ENCODE data around the gene KIF5A.

The KIF5A gene

DNA sequence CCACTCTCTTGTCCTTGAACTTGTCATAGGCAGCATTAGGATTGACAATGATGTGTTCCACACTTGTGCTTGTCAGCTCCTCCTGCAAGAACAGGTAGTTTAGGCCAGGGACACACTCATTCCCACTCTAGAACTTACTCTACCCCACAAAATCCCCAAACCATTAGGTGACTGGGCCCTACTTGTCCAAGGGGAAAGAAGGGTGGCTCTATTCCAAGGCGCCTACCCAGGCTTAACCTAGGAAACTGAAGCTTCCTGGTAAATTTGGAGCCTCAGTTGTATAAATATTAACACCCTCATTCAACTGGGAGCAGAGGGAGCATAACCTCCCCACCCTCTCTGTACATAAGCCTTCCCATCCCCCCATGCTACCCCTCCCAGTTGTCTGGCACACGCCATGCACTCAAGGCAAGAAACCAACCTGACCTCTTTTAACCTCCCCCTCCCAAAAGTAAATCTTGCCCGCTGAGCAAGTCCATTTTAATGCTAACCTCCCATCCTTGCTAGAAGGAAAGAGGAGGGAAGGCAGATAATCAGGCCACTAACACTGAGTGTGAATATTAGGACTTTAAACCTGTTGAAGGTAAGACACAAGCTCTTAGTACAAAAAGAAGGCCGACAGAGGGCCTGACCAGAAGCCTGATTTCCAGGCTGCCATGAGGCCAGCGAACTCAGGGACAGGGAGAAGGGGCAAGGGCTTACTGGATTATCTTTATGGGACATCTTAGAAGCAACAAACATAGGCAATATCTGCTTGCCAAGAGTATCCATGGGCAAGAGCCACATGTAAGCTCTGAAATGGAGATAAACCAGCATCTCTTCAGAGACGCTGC, 13.9 kb upstream of the KIF5A start:
- no peak for DNase-seq

DNA sequence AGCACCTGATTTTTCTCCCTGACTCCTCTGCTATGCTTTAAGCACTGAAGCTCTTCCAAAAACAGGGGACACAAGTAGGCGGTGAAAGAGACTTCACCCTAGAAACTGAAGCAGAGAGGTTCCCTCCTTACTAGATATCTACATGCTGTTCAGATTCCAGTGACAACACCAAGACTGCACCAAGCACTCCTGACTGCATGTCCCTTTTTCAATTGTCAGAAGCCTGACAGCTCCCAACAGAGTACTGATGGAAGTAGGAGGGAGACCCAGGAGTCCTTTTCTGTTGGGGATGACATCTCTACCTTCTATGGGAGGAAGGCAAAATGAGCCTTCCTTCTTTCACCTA, 13.3 kb upstream of the KIF5A start:
- no peak for DNase-seq

DNA sequence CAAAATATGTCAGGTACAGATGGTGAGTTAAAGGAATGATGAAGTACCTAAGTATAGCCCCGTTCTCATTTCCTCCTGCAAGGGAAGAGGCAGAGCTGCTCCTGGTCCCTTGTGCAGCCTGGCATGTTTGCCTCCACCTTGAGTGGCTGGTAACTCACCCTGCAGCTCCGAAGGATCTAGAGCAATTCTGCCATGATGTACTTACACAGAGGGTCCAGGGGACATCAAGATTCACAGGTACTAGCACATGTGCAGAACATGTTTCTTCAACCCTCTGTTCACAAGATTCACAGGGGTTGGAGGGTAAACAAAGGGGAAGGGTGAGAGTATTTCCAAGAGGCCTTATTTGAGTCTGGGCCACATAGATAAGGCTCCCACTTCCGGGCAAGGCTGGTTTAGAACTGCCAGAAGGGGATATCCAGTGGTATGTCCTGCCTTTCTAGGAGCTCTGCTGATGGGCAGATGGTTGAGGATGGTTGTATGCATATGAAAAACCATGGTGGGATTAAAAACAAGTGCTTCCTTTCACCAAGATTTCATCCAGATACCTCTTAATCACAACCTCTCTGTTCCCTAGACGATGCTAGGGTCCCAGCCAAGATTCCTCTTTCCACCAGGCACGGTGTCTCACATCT, 10.6 kb upstream of the KIF5A start:
- no peak for DNase-seq

DNA sequence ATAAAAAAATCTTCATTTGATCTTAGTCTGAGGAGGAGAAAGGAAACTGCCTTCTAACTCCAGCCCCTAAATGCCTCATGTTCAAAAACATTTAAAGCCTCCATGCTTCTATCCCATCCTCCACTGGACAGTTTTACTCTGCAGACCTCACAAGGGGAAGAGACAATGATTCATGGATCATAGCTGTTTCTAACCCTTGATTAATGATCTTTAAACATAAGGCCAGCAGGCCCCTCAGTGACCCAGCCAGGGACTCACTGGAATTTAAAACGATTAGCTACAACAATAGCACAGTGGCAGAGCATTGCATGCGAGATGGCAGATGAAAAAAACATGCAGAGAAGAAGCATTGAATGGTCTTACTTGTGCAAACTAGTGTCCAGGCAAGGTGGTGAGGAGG, 8.8 kb upstream of the KIF5A start:
- DNase-seq, result no peak

GRCh38 chr12:57541717-57542116, 8.1 kb upstream of the KIF5A start:
- no peak for DNase-seq

- no peak for DNase-seq
Measured at GRCh38 chr12:57543581-57543980, 6.3 kb upstream of the KIF5A start.

DNA sequence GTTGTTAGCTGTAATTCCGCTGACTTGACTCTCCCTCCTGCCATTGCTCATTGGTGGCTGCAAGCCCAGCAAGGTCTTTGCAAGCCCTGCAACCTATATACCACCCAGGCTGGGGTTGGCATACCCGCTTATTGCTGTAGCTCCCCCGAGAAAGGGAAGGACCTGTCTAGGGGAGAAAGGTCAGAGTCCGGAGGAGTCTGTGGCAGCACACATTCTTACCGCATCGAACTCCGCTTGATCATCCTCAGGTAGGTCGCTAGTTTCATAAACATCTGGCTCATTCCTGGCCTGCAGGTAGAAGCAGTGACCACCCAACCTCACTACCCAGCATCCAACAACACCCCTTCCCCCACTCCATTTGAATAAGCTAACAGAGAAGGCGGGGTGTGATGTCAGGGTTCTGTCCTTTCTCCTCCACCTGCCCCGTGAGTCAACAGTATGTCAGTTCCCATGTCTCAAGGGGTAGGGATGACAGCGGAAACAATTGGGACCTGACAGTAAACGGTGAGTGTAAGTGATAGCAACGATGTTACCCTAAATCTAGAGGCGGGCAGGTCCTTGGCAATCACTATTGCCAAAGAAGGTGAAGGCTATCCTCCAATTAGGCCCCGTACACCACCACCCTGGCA, 3.9 kb upstream of the KIF5A start:
- no peak for DNase-seq

- DNase-seq, result peak; percentile 97
Measured at GRCh38 chr12:57546438-57547287, 3.2 kb upstream of the KIF5A start, which contains the start of gene DCTN2. DCTN2 (minus strand) TSS chr12:57547192; CDS start chr12:57547063, 129 bp downstream.

GRCh38 chr12:57547288-57548012, 2.4 kb upstream of the KIF5A start:
- no peak for DNase-seq

- no peak for DNase-seq
Measured at GRCh38 chr12:57548013-57548315, 1.9 kb upstream of the KIF5A start.

DNA sequence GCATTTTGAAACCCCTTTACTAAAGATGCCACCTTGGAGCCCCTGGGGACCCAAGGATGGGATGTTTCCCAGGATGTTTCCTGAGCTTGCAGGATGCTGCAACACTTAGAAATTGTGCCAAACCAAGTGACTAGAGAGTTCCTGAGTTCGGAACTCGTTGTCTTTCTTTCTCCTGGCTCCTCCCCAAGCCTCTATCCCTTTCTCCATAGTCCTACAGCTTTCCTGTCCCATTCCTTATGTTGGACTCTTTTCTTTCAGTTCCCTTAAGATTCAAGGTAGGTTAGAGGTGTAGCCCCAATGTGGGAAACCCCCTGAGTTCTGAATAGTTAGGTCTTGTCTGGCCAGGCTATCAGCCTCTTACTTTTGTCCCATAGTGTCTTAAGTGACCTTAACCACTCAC, 1.4 kb upstream of the KIF5A start:
- DNase-seq, result no peak

DNA sequence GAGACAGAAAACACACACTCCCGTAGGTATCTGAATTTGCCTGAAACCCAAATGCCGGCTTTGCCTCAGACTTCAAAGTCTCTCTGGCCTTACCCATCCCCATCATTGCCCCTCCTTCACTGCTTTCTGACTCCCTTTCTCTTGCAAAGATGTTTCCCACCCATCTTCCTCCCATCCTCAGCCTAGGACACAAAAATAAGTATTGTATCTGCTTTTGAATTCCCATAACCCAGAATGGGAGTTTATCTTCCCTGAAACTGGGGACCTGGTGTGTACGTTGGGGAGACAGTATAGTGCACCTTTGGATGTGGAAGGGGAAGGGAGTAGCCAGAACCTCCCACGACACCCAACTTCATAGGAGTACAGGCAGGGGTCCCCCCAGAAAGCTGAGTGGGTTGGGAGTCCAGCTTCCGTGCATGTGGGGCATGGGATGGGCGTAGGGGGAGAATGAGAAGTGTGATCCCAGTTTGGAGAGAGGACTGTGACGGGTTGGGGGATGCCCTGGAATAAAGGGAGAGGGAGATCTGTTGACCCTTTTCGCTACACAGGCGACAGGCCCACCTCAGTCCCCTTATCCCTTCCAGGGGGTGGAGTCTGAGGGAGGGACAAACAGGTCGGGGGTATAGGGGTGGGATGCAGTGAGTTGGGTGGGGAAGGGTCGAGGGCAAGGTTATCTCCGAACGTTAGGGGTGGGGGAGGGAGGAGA, 488 bp upstream of the KIF5A start:
- DNase-seq, result no peak

- no peak for DNase-seq
Measured at GRCh38 chr12:57550641-57551549, 1.1 kb downstream of the KIF5A start.

DNA sequence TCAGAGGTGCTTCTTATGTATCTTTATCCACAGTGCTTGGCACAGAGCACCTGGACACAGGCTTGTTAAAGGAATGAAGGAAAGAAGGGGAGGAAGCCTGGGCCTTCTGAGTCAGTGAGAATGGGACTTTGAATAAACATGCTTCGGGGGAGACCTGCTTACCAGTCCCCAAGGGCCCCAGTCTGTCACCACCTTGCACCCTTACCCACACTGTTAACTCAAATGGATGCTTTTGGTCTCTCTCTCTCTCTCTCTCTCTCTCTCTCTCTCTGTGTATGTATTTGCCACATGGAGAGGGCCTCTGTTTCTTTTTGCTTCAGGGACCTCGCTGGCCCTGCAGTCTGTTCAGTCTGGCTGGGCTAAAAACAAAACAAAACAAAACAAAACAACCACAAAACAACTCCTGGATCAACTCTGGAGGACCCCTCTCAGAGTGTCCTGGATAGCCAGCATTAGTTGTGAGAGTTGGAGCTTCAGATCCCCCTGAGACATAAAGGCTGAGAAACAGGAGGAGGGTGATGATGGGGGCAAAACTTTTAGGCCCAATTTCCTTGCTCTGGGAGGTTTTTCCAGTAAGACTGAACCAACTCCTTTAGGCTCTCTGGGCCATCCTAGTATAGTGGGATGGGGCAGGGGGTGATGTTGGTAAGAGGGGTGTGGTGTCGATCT, 1.9 kb downstream of the KIF5A start:
- no peak for DNase-seq

DNA sequence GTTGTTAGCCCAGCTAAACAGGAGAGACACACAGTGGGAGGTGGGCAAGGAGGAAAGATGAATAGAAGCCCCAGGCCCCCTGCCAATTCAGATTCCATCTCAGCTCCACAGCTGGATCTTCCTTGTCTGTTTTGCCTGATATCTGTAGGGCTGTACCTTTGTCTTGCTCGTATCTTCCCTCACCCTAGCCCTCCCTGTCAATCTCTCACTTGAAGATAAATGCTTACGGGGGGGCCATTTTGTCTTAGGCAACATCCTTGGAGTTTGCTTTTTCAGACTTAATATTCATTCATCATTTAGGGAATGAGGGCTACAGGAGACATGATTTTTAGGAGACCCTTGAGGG, 2.4 kb downstream of the KIF5A start:
- no peak for DNase-seq

DNA sequence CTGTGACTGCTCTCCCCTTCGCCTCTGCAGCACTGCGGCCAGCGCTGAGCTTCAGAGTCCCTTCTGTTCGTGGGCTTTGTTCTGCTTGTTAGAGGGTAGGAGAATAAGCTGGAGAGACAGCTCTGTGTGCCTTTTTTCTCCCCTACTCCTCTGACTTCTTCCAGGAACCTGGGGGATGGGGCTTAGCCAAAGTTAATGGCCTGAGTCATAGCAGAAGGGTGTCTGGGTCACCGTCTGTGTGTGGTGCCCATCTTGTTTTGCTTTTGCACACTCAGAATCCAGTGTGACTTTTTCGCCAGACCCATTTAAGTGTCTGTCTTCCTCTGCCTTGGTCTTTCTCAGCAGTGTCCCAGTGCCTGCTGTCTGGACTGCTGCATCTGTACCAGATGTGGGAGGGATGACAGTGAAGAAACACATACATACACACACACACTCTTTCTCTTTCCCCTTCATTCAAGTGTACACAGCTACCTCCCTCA, 3.0 kb downstream of the KIF5A start:
- no peak for DNase-seq

GRCh38 chr12:57553343-57554202, 3.7 kb downstream of the KIF5A start:
- DNase-seq, result no peak

DNA sequence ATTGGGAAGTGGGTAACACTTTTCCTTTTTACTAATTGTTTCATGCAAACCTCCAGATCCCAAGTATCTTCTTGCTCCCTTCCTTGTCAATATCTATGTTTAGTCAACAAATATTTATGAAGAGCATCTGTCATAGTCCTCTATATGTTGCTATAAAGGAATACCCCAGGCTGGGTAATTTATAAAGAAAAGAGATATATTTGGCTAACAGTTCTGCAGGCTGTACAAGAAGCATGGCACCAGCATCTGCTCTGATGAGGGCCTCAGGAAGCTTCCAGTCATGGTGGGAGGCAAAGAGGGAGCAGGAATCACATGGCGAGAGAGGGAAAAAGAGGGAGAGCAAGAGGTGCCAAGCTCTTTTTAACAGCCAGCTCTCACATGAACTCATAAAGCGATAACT, 4.6 kb downstream of the KIF5A start:
- no peak for DNase-seq

- no peak for DNase-seq
Measured at GRCh38 chr12:57554897-57555296, 5.1 kb downstream of the KIF5A start.

Measured in CD4-positive, alpha-beta T cell treated with Interleukin-15 for 1 hour (primary cell).